Measurements from ENCODE around the gene SAT1. TPM values are rescaled to one million over a fixed set of nuclear protein-coding genes. Genes with fewer than 3 reads are reported as not detected.

The SAT1 gene
- total and polyA plus RNA-seq, 2 of the 13 experiments (the other 11 are each of a cell fraction or from before 2014, with no cell fraction given) = 216 to 1,243 TPM

DNA sequence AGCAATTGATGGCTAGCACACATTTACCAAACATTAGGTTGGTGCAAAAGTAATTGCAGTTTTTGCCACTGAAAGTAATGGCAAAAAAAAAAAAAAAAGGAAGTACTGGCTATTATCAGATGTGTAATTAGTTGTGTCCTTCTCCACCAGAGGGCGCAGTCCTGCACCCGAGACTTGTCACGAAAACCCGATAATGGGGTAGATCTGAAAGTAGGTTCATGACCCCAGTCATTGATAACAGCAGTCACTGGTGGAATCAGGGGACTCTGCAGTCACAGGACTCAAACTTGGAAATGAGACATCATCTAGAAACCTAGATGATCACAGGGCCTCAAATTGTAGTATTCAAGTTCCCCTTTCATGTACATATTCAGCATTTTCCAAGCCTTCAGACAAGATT, 26.8 kb upstream of the SAT1 start:
- Histone ChIP-seq H4K20me1 (ENCODE audit: insufficient read depth, low read length) (no peaks in the 10 kb centered on the region), H3K36me3 (replicated peaks in 1 of 2; ENCODE audit: control insufficient read depth in 1 of 2, insufficient read depth in 2 of 2, low read length in 2 of 2) (no peaks in the 10 kb centered on the region), H3K27ac (ENCODE audit: extremely low read length, insufficient read depth, low read length) (no peak overlapping the region), H3K27me3 (ENCODE audit: control insufficient read depth in 1 of 2, insufficient read depth in 2 of 2, low read length in 2 of 2) (no peaks in the 10 kb centered on the region), H3K4me3 (replicated peaks in 1 of 3; ENCODE audit: insufficient read depth in 1 of 3, low read depth in 2 of 3, low read length in 3 of 3) (no peak overlapping the region), H2AFZ (ENCODE audit: low read length) (no peak overlapping the region), H3K4me1 (ENCODE audit: insufficient read depth, low read length) (no peaks in the 10 kb centered on the region), H3K9ac (ENCODE audit: insufficient read depth, low read depth, low read length) (no peak overlapping the region), H3K4me2 (ENCODE audit: low read depth, low read length) (no peak overlapping the region), H3K9me3 (ENCODE audit: low read length) (no peaks in the 10 kb centered on the region), H3K79me2 (ENCODE audit: insufficient read depth, low read length) (no peaks in the 10 kb centered on the region)
- 10% methylated on average over 4 of the region's 4 CpGs for WGBS (ENCODE audit: low lambda C conversion rate)
- ChIA-PET CTCF (ENCODE audit: low intra/inter-chr PET ratio, low total read pairs) (interaction anchor here (3.9 kb wide), 1 partner anchor 146 kb away, joined by 50 read pairs; no protein-coding TSS in a partner anchor), POLR2A (no interaction called here)
- TF ChIP-seq MIXL1 (CRISPR knock-in tag; IDR thresholded peaks at IDR 0.05) = peak; percentile 65; the same call in 1 of the 2 replicates
- TF ChIP-seq IRF2 (CRISPR knock-in tag; IDR thresholded peaks at IDR 0.05) = no peak
- no peak for TF ChIP-seq NR2F6 (IDR thresholded peaks at IDR 0.05)
- TF ChIP-seq NR2F6 (CRISPR knock-in tag; IDR thresholded peaks at IDR 0.05) = 0 out of 2 replicates have a peak, but pooled peaks have one; percentile 27
- TF ChIP-seq, protein P1, sequence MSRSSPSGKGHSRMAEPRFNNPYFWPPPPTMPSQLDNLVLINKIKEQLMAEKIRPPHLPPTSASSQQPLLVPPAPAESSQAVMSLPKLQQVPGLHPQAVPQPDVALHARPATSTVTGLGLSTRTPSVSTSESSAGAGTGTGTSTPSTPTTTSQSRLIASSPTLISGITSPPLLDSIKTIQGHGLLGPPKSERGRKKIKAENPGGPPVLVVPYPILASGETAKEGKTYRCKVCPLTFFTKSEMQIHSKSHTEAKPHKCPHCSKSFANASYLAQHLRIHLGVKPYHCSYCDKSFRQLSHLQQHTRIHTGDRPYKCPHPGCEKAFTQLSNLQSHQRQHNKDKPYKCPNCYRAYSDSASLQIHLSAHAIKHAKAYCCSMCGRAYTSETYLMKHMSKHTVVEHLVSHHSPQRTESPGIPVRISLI (CRISPR knock-in tag; IDR thresholded peaks at IDR 0.05; ENCODE audit: borderline replicate concordance) = peak; percentile 77; the same call in 1 of the 2 replicates
- TF ChIP-seq, protein P2, sequence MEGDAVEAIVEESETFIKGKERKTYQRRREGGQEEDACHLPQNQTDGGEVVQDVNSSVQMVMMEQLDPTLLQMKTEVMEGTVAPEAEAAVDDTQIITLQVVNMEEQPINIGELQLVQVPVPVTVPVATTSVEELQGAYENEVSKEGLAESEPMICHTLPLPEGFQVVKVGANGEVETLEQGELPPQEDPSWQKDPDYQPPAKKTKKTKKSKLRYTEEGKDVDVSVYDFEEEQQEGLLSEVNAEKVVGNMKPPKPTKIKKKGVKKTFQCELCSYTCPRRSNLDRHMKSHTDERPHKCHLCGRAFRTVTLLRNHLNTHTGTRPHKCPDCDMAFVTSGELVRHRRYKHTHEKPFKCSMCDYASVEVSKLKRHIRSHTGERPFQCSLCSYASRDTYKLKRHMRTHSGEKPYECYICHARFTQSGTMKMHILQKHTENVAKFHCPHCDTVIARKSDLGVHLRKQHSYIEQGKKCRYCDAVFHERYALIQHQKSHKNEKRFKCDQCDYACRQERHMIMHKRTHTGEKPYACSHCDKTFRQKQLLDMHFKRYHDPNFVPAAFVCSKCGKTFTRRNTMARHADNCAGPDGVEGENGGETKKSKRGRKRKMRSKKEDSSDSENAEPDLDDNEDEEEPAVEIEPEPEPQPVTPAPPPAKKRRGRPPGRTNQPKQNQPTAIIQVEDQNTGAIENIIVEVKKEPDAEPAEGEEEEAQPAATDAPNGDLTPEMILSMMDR (CRISPR knock-in tag; IDR thresholded peaks at IDR 0.05) = peak; percentile 64
- TF ChIP-seq SOX13 (IDR thresholded peaks at IDR 0.05) = no peak
- TF ChIP-seq SOX13 (CRISPR knock-in tag; conservative IDR thresholded peaks at IDR 0.05 in 1 of 2, IDR thresholded peaks at IDR 0.05 in 1 of 2) = no peak
- TF ChIP-seq SMC3 (IDR thresholded peaks at IDR 0.05; ENCODE audit: low read length) = peak; percentile 69
- TF ChIP-seq PAWR (CRISPR knock-in tag; IDR thresholded peaks at IDR 0.05; ENCODE audit: borderline replicate concordance) = no peak
- TF ChIP-seq STAG1 (CRISPR knock-in tag; IDR thresholded peaks at IDR 0.05) = peak; percentile 60
- FAIRE-seq (no peak), DNase-seq (ENCODE audit: low spot score) (peak; percentile 37), ATAC-seq (no peak; the same call in 2 of the 3 replicates)
- BruUV-seq (replicated peaks) = no TSS peak
- intact Hi-C loops (cut with micrococcal nuclease; ENCODE audit: unreplicated experiment) = loop anchor here (1.0 kb wide), 1 partner anchor 146 kb away; no protein-coding TSS in a partner anchor
- in situ Hi-C loops (cut with HindIII; ENCODE audit: extremely low pct_ligation_motif_present, low pct_unique_long_range_greater_than_20kb) = loop anchor here (5.0 kb wide), 1 partner anchor 146 kb away; no protein-coding TSS in a partner anchor

Data from HepG2 (cell line).